ENCODE measurements around the gene RAD51B.

DNA sequence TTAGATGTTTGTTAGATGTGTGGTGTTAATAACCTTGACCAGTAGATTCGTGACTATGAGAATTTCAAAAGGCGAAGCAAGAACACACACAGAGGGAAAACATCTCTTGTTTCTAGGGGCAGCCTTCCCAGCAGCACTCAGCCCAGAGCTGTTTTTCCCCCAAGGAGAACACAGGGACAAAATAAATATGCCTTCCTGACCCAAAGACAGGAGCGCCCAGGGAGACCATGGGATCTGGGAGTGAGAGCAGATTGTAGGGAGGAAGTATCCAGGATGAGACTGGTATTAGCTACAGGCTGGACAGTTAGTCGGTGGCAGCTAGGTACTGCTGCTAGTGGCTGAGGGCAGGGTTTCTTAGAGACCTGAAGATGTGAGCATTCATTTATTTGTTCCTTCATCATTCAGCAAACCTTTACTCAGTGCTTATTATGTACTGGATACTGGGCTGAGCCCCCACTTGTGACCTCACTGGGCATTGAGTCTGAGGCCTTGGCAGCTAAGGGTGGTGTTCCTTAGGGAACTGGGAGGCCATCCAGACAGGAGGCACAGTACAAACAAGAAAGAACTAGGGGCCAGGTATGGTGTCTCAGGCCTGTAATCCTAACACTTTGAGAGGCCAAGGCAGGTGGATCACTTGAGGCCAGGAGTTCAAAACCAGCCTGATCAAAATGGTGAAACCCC lies 503.5 kb downstream of the RAD51B start:
- TF ChIP-seq, protein P1, sequence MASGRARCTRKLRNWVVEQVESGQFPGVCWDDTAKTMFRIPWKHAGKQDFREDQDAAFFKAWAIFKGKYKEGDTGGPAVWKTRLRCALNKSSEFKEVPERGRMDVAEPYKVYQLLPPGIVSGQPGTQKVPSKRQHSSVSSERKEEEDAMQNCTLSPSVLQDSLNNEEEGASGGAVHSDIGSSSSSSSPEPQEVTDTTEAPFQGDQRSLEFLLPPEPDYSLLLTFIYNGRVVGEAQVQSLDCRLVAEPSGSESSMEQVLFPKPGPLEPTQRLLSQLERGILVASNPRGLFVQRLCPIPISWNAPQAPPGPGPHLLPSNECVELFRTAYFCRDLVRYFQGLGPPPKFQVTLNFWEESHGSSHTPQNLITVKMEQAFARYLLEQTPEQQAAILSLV (CRISPR knock-in tag; IDR thresholded peaks at IDR 0.05; ENCODE audit: borderline replicate concordance), result no peak
- TF ChIP-seq THYN1 (CRISPR knock-in tag; IDR thresholded peaks at IDR 0.05; ENCODE audit: borderline replicate concordance, low read depth), result no peak
- no peak for TF ChIP-seq CHD2 (IDR thresholded peaks at IDR 0.05; ENCODE audit: low read depth, low read length)
- no peak for TF ChIP-seq POLR2A (IDR thresholded peaks at IDR 0.05; ENCODE audit: insufficient read depth in 1 of 2, low read depth in 2 of 2, low read length in 2 of 2)
- TF ChIP-seq, protein P2, sequence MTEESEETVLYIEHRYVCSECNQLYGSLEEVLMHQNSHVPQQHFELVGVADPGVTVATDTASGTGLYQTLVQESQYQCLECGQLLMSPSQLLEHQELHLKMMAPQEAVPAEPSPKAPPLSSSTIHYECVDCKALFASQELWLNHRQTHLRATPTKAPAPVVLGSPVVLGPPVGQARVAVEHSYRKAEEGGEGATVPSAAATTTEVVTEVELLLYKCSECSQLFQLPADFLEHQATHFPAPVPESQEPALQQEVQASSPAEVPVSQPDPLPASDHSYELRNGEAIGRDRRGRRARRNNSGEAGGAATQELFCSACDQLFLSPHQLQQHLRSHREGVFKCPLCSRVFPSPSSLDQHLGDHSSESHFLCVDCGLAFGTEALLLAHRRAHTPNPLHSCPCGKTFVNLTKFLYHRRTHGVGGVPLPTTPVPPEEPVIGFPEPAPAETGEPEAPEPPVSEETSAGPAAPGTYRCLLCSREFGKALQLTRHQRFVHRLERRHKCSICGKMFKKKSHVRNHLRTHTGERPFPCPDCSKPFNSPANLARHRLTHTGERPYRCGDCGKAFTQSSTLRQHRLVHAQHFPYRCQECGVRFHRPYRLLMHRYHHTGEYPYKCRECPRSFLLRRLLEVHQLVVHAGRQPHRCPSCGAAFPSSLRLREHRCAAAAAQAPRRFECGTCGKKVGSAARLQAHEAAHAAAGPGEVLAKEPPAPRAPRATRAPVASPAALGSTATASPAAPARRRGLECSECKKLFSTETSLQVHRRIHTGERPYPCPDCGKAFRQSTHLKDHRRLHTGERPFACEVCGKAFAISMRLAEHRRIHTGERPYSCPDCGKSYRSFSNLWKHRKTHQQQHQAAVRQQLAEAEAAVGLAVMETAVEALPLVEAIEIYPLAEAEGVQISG (CRISPR knock-in tag; IDR thresholded peaks at IDR 0.05), result no peak
- TF ChIP-seq KDM4B (CRISPR knock-in tag; IDR thresholded peaks at IDR 0.05), result no peak
- TF ChIP-seq NFYC (CRISPR knock-in tag; IDR thresholded peaks at IDR 0.05), result no peak

Data from HepG2 (cell line).